Activated gamma-delta T cell (primary cell): ENCODE data around the gene NPIPA5.
"Not testable (repeated sequence)": the region's sequence is repeated elsewhere in the genome, so short reads cannot be mapped to it uniquely, and the experiment has no call there.

ENCODE experiments used
- DNase-seq: peaks from one replicate; lab custom pipeline; 2025; lab: John Stamatoyannopoulos, UW
- total RNA-seq, 2 donors: gene quantifications; one replicate each; lab custom pipeline; 2026; lab: John Stamatoyannopoulos, UW

The NPIPA5 gene
- total RNA-seq = 0.09 to 0.10 reads per million in 2 donors

DNA sequence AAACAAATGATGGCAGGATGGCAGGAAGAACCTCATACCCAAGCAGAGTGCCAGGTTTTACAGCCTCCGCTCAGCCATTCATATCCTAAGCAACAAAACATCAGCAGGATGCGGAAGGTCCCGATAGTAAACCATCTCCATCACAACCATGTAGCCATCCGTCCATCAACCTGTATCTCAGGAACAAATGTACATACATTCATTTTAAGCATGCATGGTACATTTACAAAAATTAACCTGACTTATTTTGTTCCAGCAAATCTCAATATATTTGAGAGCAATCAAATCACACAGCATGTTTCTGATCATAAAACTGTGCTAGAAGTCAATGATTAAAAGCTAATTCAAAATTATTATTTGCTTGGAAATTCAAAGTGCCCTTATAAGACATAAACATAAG, at the start of gene NPIPA5:
NPIPA5 (minus strand) TSS at position 101 of the 400 bp plus-strand sequence; CDS start at position 101, 0 bp downstream.
- DNase-seq = not testable (repeated sequence)

DNA sequence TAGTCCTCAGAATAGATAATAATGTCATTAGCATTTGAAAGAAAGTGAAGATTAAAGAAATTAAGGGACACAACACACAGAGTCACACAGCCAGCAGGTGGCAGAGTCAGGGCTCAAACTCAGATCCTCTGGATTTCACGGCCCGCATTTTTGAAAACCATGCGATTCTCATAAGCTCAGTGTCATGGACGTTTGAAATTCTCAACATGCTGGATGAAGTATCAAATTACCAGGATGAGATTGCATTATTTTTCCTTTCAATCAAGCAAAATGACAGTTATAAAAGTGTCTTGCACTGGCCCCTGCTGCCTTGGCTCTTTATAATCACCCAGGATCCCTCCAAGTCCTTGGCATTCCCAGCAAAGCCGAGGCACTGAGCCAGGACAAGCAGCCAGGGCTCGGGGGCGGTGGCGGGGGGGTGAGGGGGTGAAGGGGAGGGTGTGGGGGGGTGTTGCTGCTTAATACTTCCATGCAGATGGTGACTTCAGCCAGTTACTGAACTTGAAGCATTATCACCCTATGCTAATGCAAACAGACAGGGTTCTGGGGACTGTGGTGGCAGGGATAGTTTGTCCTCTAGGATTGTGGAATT, 49.6 kb upstream of the NPIPA5 start:
- DNase-seq = no peak

DNA sequence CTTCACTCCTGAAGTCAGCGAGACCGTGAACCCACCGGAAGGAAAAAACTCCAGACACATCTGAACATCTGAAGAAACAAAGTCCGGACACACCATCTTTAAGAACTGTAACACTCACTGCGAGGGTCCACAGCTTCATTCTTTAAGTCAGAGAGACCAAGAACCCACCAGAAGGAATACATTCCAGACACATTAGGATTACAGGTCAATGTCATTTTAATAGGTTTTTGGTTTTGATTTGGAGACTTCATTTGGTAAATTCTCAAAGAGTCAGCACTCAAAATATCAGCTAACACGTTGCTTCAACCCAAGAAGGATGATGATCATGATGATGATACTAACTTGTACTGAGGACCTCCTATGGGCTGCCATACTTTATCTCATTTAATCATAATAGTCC, 48.7 kb upstream of the NPIPA5 start:
- DNase-seq = no peak

DNA sequence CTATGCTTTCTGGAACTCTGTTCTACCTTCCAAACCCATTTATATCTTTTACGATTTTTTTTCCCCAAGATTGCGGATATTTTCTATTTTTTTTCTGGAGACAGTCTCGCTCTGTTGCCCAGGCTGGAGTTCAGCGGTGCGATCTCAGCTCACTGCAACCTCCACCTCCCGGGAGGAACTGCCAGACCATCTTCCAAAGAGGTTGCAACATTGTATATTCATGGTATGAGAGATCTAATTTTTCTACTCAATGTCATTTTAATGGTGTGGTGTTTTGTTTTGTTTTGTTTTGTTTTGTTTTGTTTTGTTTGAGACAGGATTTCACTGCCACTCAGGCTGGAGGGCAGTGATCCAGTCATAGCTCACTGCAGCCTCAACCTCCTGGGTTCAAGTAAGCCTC, 47.8 kb upstream of the NPIPA5 start:
- no peak for DNase-seq

DNA sequence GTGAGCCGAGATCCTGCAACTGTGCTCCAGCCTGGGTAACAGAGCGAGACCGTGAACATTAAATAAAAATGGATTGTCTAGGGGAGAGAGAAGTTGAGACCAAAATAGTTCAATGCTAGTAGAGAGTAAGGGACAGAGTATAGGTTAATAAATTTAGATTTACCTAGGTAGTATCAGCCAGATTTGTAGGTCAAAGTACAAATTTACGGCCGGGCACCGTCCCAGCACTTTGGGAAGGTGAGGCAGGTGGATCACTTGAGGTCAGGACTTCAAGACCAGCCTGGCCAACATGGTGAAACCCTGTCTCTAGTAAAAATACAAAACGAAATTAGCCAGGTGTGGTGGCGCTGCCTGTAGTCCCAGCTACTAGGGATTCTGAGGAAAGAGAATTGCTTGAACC, 44.1 kb upstream of the NPIPA5 start:
- DNase-seq = no peak

DNA sequence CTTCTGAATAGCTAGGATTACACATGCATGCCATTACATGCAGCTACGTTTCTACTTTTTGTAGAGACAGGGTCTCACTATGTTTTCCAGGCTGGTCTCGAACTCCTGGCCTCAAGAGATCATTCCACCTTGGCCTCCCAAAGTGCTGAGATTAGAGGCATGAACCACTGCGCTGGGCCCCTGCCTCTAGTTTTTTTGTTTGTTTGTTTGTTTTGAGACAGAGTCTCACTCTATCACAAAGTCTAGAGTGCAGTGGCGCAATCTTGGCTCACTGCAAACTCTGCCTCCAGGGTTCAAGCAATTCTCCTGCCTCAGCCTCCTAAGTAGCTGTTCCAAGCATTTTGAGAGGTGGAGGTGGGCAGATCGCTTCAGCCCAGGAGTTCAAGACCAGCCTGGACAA, 43.6 kb upstream of the NPIPA5 start:
- not testable (repeated sequence) for DNase-seq

DNA sequence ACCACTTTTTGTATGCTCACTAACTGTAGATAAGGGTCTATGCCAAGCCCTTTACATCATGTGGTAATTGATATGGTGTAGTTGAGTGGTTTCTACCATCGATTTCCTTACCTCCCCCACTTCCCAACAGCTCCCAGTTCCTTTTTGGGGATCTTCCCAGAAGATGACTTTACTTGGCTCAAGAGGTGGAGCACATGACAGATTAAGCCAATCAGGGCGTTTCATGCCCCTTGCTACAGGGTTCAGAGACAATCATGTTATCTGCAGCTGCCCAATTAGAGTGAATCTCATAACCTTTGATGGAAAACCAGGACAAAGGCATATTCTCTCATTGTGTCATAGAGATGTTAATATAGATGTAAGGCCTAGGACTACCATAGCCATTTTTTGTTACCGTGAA, 40.1 kb upstream of the NPIPA5 start:
- no peak for DNase-seq

DNA sequence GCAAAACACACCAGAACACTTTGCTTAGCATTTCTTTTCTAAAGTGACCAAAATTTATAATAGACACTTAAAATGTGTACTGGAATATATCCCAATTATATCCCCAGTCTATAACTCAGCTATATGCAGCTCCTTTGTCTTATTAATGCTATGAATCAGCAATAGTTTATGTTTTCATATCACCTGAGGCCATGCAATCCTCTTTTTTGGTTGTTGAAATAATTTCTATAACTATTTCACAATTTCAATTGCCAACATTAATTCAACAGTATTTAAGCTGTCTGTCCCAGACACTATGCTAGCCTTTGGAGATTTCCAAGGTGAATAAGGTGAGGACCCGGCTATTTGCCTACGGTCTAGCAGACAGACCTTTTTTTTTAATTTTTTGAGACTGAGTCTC, 39.1 kb upstream of the NPIPA5 start:
- DNase-seq = no peak

DNA sequence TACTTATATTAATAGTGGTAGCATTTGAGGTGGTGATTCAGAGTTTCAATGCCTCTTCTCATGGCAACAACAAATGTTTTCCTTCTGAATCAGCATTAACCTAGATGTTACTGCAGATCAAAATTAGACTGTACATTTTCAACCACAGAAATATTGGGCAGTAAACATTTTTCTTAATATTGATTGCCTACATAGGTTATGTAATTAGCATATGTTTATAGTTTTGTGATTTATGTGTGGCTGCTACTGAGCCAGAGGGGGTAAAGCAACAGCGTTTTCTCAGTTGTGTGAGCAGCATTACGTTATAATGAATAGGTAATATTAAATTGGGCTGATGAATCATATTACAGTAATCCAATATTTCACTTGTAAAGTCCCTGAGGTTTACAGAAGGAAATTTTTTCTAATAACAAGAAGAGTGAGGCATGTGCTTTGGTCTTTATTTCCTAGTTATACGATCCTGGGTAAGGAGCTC, 37.5 kb upstream of the NPIPA5 start:
- DNase-seq = no peak

DNA sequence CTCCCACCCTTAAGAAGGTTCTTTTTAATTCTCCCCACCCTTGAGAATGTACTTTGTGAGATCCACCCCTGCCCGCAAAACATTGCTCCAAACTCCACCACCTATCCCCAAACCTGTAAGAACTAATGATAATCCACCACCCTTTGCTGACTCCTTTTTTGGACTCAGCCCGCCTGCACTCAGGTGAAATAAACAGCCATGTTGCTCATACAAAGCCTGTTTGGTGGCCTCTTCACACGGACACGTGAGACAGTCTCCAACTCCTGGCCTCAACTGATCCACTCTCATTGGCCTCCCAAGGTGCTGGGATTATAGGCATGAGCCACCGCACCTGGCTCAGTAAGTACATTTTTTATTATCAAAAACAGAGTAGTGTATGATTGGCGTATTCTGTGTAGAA, 31.4 kb upstream of the NPIPA5 start:
- not testable (repeated sequence) for DNase-seq

DNA sequence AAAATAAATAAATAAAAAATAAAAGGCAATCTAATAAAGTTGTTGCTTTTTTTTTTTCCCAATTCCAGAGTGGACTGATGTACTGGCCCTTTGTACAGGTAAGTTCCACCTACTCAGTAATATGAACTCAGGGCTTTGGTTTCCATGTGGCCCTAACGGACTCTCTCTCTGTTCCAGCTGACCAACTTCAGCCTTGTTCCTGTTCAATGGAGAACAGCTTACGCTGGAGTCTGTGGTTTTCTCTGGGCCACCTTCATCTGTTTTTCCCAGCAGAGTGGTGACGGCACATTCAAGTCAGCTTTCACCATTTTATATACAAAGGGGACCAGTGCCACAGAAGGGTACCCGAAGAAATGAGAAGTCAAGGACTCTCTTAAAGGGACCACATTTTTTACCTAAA, 29.7 kb upstream of the NPIPA5 start:
- not testable (repeated sequence) for DNase-seq

DNA sequence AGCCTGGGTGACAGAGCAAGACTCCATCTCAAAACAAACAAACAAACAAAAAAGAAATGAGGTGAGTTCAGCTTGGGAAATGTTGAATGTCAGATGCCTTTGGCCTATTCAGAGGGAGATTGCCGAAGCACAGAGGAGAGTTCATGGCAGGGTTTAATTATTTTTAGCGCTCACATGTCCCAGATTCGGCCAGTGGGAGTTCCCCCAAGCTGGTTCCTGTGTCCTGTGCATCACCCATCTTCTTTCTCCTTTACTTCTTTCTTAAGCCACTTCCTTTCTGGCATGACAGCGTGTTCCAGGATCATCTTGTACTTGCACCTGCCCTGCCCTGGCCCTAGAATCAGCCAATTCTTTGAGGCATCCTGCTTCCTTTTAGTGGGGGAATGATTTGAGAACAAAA, 26.7 kb upstream of the NPIPA5 start:
- no peak for DNase-seq

DNA sequence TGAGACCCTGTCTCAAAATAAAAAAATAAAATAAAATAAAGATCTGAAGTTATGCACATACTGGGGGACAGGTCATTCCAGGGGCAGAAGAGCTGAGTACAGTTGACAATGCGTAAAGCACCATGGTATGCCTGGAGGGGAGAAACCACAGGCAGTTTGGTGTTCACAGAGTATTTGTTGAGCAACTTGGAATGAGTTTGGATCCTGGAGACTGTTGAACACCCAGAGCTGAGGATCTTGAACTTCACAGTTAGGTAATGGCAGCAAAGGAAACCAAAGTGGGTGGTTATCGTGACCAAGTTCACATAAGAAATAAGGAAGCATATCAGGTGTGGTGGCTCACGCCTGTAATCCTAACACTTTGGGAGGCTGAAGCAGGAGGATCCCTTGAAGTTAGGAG, 26.0 kb upstream of the NPIPA5 start:
- DNase-seq = not testable (repeated sequence)

DNA sequence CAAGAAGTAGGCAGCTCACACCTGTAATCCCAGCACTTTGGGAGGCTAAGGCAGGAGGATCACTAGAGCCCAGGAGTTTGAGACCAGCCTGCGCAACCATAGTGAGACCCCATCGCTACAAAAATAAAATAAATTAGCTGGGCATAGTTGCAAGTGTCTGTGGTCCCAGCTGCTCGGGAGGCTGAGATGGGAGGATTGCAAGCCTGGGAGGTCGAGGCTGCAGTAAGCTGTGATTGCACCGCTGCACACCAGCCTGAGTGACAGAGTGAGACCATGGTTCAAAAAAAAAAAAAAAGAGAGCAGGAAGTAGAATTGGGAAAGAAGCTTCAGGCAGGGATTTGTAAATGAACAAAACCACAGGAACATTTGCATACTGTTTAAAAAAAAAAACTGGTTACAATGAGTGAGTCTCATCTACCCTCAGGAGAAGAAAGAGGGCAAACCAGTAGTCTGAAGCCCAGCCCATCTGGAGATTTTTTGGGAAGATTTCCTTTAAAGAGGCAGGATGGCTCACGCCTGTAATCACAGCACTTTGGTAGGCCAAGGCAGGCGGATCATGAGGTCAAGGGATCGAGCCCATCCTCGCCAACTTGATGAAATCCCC, 25.4 kb upstream of the NPIPA5 start:
- no peak for DNase-seq

DNA sequence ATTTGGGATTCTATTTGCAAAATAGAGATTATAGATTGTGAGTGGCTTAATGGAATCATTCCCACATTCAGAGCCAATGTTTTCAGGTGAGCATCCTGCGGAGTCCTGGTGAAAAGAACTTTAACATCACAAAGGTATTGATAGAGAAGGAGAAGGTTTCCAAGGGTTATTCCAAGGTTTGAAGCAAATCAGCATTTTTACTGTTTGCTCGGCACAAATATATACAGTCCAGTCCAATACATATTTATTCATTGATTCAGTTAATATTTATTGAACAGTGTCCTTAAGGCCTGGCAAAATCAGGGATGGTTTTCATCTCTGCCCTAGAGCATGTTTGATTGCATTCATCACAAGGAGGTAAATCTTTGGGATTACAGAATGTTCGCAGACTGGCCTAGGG, 23.9 kb upstream of the NPIPA5 start:
- DNase-seq = no peak

DNA sequence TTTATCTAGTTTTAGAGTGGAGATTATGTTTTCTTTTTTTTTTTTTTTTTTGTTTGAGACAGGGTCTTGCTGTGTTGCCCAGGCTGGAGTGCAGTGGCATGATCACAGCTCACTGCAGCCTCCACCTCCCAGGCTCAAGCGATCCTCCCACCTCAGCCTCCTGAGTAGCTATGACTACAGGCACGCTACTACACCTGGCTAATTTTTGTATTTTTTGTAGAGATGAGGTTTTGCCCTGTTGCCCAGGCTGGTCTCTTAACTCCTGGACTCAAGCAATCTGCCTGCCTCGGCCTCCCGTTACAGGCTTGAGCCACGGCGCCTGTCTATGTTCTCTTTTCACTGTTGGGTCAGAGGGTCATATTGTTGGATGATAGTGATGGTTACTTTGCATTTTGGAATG, 22.2 kb upstream of the NPIPA5 start:
- not testable (repeated sequence) for DNase-seq

DNA sequence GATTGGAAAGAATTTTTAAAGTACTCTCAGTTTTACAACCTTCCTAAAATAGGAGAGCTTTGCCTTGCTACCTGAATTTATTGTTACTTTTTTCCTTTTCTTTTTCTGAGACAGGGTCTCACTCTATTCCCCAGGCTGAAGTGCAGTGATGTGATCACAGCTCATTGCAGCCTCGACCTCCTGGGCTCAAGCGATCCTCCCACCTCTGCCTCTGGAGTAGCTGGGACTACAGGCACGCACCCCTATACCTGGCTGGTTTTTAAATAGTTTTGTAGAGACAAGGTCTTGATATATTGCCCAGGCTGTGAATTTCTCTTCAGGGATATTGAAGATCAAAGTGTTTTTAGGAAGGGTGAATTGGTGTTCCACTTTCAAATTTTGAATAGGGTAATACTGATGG, 21.2 kb upstream of the NPIPA5 start:
- no peak for DNase-seq

DNA sequence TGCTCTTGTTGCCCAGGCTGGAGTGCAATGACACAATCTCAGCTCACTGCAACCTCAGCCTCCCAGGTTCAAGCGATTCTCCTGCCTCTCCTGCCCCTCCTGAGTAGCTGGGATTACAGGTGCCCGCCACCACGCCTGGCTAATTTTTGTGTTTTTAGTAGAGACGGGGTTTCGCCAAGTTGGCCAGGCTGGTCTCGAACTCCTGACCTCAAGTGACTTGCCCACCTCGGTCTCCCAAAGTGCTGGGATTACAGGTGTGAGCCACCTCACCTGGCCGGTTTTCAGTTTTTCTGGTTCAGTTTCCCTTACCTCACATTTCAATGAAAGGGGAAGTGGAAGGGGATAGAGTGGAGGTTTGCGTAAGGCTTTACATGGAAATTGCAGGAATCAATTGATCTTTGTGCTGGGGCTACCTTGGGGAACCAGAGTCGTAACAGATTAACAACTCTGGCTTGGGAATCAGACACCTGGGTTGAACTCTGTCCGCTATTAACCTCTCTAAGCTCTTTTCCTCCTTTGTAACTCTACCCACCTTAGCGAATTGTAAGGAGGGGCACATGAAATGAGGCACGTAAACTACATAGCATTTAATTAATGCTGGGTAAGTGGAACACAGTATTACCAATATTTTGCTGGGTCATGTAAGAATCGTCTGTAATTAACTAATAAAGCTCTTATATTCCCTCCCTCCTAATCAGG, 20.7 kb upstream of the NPIPA5 start:
- DNase-seq = no peak

DNA sequence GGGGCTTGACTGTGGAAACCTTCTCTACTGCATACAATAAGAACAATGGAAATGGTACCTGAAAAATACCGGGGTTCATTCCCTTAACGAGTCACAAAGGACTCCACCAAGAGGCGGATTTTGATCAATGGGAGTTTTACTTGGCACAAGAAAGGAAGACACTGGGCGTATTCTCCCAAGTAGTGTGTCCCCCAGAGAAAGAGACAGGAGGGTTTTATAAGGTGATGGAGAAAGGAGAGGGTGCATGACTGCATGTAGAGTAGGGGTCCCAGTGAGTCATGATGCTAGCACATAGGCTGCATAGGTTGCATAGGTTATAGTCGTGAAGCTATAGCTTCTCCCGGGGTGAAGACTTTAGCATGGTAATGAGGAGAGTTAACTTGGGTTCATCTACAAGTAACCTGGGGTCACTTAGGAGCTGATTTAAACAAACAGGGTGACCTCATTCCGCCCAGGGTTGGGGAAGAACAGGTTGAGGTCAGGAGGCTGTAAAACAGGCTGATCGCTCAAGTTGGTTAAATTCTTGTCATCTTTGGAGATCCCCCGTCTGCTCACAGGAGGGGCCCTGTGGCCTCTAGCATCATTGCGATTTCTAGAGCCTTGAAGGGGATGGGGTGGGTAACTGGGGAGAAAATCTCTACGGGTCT, 19.0 kb upstream of the NPIPA5 start:
- no peak for DNase-seq

DNA sequence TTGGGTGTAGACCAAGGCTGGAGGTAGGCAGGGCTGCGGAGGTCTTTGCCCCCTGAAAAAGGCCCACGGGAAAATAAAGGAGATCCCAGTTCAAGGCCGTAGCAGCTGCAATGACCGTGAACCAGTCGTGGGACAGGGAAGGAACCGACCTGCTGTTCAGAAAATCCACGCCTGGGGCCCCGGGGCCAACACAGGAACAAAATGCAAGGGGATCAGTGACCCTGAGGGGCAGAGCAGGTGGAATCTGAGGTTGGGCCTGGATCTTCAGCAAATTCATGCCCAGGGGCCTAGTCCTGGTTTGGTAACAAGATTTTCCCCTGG, 18.4 kb upstream of the NPIPA5 start:
- DNase-seq = not testable (repeated sequence)

DNA sequence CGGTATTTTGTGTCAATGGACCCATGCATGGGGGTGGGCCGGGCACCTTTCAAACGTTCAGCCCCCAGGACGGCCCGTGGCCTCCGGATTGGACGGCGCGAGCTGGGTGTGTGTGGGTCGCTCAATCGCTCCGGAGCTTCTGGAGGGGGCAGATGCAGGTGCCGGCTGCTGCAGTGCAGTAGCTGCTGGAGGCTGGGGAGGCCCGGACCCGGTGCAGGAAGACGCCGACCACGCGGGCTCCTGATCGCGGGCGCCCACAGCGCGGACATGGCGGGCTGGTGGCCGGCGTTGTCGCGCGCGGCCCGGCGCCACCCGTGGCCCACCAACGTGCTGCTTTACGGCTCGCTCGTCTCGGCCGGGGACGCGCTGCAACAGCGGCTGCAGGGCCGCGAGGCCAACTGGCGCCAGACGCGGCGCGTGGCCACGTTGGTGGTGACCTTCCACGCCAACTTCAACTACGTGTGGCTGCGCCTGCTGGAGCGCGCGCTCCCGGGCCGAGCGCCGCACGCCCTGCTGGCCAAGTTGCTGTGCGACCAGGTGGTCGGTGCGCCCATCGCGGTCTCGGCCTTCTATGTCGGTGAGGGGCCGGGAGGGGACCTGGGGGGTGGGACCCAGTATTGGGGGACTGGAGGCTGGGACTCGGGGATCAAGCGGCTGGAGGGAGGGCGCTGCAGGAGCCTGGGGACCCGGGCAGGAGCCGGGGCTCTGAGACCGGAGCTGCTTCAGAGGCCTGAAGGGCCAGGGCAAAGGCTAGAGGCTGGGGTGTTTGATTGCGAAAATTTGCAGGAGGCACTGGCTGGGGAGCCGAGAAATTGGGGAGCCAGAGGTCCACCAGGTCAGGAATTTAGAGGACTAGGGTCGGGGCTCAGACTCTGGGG, 17.8 kb upstream of the NPIPA5 start, which contains the start of gene MPV17L:
MPV17L (plus strand) TSS at position 124 of the 878 bp plus-strand sequence; CDS start at position 268, 144 bp downstream.
- not testable (repeated sequence) for DNase-seq

DNA sequence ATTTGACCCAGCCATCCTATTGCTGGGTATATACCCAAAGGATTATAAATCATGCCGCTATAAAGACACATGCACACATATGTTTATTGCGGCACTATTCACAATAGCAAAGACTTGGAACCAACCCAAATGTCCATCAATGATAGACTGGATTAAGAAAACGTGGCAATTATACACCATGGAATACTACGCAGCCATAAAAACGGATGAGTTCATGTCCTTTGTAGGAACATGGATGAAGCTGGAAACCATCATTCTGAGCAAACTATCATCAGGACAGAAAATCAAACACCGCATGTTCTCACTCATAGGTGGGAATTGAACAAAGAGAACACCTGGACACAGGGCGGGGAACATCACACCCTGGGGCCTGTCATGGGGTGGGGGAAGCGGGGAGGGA, 14.9 kb upstream of the NPIPA5 start:
- DNase-seq = not testable (repeated sequence)
